HG03457 (cell line): Measurements from ENCODE around the gene CDC42EP5.

ENCODE experiments used
- ATAC-seq: cut with Tn5 transposase; IDR thresholded peaks from one replicate; pipeline ENCODE4 v1.9.1; 2021; ENCODE audit warnings: moderate number of reproducible peaks; ENCODE audit not compliant: unreplicated experiment

Gene CDC42EP5

DNA sequence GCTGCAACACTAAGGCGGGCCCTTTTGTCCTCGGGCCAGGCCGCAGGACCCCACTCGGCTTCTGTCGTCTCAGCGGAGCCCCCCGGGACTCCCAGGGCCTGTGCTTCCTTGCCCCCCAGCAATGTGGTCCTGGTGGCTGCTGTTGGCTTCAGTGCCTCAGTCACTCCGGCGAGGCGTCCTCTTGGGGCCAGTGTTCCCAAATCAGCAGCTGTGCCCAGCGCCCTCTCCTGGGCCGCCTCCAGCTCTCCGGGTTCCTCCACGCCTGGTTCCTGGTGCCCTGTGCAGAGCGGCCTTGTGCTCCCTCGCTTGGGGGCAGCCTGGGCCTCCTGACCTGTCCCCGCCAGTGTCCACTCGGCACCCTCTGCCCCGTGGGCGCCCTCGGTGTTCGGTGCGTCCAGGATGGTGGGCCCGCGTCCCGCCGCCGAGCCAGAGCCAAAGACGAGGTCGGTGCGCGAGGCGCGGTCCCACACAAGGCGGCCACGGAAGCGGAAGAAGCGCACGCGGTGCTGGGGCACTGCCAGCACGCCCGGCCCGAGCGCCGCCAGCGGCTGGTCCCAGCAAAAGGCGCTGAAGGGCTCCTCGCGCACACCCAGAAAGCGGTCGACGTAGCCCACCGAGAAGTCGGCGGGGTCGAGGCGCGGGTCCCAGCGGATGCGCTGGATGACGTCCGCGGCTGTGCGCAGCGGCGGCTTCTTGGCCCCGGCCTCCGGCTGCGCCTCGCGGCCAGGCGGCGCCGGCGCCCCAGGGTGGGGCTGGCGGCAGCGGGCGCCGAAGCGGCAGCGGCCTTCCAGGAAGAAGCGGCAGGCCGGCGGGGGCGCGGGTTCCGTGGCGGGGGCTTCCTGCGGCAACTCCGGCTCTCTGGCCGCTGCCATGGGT lies 10.2 kb downstream of the CDC42EP5 start:
- ATAC-seq, result peak; percentile 5

DNA sequence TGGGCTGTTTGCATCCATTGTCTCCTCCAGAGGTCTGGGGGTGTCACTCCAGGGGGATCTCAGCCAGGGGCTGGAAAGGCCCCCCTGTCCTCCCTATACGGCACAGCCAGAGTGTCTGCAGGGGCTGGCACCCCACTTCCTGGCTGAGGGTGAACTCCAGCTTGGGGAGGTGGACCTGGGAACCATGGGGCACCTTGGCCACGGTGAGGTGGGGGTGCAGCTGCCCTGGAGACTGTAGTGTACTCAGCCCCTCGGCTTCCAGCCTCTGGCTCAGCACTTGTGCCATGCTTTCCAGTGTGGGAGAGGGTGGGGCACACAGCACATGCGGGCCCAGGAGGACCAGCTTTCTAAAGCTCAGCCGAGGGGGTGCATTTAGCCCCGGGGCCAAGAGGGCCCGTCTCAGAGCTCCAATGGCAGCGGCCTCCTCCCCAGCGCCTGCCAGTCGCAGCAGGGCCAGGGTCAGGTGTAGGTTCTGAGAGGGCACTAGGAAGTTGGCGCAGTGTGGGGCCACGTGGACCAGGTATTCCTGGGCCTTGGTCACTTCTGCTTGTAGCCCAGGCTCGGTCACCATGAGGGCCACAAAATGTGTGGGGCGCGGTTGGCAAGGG lies 10.9 kb downstream of the CDC42EP5 start:
- ATAC-seq, result no peak

DNA sequence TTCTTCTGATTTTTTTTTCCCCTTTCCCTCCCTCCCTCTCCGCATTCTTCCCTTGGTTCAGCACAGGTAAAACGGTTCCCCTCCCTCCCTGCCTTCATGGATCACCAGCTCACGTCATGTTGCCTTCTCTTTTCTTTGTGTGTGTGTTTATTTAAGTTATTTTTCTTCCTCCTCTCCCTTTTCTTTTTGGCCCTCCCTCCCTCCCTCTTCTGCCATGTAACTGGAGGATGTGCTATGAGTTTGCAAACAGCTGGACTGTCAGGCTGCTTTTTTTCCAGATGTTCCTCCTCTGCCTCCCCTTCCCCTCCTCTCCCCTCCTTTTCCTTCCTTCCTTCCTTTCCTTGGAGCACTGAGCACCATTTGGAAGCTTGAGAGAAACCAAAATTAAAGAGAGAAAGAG lies 11.5 kb downstream of the CDC42EP5 start:
- no peak for ATAC-seq

DNA sequence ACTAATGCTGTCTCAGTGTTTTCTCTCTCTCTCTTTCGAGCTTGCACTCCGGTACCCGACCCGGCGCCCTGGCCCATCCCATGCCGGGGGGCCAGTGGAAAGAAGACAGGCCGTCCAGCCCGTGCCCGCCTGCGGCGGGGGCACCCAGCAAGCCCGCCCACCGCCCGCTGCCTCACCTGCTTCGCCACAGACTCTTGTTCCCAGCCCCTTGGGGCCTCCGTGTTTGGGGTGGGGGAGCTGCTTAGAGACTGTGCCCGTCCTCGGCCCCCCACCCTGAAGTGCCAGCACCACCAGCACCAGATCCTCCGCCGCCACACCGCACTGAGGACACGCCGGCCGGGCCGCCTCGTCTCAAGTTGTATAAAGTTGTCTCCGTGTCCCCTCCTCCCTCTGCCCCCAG lies 11.9 kb downstream of the CDC42EP5 start:
- ATAC-seq, result no peak

DNA sequence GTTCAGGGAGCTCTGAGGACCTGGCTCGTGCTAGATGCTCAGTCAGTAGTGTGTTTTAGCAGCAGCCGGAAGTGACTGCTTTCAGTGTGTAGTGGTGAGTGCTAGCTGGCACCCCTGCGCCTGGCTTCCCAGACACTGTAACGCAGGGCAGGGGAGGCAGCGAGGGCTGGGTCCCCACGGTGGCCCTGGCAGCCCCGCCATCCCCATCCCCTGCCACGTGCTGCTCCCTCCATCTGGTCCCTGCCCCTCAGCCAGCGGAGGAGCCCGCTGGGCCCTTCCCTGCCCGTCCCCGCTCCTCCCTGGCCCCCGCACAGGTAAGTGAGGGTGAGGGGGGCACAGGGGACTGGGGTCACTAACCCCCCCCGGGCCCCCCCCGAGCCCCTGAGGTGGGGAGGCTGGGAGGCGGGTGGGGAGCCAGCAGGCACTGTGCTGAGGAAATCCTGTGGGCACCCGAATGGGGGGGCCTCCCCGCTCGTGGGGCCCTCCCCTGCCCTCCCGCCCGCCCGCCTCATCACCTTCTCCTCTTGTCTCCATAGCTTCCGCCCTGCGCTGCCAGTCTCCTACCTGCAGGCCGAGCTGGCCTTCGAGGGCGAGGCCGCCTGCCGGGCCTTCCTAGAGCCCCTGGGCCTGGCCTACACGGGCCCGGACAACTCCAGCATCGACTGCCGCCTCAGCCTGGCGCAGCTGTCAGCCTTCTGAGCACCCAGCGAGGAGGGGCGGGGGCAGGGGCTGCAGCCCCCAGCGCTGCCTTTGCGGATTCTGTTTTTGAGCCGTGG lies 12.7 kb downstream of the CDC42EP5 start:
- ATAC-seq, result no peak

DNA sequence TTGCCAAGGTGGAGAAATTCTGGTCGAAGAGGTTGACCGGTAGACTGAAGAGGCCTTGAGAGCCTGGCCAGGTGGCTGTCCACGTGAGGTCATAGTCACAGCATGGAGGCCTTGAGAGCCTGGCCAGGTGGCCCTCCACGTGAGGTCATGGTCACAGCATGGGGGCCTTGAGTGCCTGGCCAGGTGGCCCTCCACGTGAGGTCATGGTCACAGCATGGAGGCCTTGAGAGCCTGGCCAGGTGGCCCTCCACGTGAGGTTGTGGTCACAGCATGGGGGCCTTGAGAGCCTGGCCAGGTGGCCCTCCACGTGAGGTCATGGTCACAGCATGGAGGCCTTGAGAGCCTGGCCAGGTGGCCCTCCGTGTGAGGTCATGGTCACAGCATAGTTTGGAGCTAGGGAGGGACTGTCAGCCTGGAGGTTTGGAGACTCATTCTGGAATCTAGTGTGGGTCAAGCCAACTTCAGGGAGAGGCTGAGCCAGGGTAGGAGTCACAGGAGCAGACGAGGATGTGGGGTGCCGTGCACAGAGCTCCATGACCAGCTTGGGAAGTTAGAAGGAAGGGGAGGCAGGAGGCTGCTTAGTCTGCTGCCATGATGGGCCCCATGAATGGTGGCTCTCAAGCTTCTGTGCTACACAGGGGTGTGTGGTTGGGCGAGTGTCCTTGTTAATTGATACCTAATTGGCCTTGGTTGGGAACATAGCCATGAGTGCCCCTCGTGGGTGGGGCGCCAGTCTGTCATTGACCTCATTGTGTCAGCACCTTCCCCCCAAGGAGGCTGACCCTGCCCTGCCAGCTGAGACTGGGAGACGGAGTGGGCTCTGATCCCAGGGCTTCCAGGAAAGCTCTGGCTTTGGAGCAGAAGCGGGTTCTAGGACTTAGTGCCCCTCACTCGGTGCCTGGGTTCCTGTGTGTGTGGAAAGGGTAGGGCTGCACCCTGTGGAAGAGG lies 13.5 kb downstream of the CDC42EP5 start:
- ATAC-seq, result no peak

DNA sequence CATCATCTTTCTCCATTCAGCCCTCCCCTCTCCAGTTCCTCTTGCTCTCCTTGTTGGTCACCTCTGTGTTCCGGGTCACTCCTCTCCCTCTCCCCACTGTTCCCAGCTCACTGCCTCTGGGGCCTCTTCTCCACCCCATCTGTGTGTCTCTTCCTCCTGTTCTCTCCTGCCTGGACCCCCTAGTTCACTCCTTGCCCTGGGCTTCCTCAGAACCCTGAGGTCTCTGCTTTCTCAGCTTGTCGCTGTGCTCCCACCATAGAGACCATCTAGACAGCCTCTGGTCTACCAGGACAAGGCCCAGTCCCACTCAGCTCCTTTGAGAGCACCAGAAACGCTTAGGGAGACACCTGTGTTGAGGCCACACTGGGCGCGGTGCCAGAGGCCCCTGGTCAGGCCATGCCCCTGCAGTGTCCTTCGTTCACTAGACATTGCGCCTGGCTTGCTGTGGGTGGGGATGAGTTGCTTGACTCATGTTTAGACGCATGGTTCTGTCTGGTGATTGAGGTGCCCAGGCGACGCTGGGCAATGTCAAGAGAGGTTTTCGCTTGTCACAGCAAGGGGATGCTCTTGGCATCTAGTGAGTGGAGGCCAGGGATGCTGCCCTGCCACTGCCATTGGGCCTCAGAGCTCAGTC lies 14.3 kb downstream of the CDC42EP5 start:
- ATAC-seq, result no peak

DNA sequence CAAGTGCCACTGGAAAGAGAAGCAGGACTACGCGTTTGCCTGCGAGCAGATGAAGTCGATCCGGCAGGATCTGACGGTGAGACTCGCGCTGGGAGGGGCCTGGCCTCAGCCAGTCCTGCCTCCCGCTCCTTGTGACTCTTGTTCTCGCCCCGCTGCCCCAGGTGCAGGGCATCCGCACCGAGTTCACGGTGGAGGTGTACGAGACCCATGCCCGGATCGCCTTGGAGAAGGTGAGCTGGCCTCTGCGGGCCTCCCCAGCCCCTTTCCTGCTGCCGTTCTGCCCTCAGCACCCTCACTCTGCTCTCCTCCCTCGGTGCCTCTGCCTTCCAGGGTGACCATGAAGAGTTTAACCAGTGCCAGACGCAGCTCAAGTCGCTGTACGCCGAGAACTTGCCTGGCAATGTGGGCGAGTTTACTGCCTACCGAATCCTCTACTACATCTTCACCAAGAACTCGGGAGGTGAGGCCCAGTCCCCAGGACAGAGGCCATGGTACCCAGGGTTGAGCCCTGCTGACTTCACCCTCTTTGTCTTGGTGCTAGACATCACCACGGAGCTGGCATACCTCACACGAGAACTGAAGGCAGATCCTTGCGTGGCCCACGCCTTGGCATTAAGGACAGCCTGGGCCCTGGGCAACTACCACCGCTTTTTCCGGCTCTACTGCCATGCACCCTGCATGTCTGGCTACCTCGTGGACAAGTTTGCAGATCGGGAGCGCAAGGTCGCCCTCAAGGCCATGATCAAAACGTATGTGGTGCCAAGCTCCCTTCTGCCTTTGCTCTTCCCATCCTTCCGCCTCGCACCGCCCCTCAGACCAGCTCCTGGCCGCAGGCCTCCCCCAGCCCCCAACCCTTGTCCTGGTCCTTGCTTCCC lies 15.1 kb downstream of the CDC42EP5 start:
- ATAC-seq, result no peak

DNA sequence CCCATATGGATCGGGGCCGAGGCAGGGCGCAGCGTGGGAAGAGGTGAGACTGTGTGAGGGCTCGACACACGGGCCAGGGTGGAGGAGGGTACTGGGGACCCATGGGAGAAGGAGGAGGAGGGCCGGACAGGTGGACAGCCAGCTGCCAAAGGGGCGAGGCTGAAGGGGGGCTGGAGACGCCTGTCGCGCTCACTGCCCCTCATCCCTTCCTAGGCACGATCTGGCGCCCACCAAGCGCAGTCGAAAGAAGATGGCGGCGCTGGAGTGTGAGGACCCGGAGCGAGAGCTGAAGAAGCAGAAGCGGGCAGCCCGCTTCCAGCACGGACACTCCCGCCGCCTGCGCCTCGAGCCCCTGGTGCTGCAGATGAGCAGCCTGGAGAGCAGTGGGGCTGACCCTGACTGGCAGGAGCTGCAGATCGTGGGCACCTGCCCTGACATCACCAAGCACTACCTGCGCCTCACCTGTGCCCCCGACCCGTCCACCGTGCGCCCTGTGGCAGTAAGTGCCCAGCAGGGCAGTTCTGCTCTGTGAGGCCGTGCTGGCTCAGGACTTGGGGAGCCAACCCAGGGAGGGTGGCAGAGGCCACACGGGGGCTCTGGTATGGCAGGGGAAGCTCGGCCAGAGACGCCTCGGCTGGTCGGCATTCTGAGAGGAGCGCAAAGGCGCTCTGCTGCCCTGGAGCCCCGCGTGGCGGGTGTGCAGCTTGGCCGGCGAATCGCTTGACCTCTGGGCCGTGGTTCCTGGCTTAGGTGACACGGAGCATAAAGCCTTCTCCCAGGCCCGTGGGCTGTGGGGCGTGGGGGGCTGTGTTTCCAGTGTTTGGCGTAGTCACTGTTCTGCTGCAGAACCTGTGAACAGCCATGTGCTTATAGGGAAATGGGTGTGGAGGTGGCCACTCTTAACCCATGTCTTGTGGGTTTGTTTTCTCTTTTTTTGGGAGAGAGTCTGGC lies 16.4 kb downstream of the CDC42EP5 start:
- no peak for ATAC-seq

DNA sequence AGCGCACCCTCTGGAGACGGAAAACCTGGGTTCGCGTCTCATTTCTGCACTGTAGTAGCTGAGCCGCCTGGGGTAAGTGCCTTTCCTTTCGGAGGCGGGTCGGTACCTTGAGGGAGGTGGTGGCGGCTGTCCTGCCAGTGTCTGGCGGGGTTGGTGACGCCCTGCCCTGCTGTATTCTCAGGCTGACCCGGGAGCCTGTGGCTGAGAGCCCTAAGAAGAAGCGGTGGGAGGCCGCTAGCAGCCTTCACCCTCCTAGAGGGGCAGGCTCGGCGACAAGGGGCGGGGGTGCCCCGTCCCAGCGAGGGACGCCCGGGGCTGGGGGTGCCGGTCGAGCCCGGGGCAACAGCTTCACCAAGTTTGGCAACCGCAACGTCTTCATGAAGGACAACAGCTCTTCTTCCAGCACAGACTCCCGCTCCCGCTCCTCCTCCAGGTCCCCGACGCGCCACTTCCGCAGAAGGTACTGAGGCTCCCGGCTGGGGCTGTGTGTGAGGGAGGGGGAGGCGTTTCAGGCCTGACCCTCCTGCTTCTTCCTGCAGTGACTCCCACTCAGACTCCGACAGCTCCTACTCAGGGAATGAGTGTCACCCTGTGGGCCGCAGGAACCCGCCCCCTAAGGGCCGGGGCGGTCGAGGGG lies 17.2 kb downstream of the CDC42EP5 start:
- no peak for ATAC-seq

DNA sequence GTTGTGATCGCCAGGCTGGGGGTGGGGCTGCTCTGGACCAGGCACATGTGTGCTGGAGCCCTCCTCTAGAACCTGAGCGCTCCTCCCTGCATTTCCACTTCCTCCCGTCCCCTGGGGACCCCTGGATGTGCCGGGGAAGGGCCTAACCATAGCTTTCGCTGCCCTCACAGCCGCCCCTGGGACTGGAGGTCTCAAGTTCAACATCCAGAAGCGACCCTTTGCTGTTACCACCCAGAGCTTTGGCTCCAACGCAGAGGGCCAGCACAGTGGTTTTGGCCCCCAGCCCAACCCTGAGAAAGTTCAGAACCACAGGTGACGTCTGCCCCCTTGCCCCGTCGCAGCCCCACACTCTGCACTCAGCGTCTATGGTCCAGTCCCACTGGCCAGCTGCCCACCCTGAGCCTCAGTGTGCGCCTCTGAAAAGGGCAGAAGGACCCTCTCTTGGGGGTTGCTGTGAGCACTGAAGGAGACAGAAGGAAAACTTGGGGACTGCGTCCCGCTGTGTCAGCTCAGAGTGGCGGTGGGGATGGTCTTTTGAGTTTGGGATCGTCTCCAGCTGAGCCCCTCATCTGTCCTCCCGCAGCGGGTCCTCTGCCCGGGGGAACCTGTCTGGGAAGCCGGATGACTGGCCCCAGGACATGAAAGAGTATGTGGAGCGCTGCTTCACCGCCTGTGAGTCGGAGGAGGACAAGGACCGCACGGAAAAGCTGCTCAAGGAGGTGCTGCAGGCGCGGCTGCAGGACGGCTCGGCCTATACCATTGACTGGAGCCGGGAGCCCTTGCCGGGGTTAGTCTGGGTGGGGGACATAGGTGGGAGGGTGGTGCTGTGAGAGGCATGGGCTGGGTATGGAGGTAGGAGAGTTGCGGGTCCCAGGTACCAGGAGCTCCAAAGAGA lies 18.1 kb downstream of the CDC42EP5 start:
- ATAC-seq, result no peak

DNA sequence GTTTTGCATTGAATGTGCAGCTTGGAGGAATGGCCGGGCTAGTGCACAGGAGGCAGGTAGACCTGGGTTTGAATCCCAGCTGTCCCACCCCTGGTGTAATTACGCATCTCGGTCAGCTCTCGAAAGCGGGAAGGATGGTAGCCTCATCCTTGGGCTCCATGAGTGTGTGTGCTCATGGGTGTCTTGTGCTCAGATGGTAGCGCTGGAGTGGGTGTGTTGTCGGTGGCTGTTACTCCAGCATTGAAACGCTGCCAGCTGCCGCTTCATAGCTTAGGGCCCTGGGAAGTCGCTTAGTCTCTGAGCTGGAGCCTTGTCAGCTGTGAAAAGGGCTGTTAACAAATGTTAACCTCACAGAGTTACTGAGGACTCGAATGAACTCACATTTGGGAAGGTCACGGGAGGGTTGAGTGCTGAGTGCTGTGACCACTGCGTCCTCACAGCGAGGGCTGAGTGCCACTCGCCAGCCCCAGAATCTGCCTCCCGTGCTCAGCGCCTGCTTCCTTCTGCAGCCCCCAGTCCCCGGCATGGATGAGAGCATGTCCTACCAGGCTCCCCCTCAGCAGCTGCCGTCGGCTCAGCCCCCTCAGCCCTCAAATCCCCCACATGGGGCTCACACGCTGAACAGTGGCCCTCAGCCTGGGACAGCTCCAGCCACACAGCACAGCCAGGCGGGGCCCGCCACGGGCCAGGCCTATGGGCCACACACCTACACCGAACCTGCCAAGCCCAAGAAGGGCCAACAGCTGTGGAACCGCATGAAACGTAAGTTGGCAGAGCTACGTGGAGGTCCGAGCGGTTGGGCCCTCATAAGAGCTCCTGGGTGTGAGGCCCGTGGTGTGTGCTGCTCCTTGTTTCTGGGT lies 18.9 kb downstream of the CDC42EP5 start:
- ATAC-seq, result no peak

DNA sequence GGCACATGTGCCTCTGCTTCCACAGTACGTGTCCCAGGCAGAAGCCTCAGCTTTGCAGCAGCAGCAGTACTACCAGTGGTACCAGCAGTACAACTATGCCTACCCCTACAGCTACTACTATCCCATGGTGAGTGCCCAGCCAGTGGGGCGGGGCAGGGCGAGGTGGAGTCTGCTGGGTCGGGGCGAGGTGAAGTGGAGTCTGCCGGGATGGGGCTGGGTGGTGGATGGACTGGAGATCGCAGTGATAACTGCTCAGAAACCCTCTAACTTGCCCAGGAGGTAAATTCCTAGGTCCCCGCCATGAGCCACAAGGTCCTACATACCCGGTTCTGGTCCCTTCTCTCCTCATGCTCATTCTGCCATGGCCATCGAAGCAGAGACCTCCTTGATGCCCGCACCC lies 20.5 kb downstream of the CDC42EP5 start:
- no peak for ATAC-seq

DNA sequence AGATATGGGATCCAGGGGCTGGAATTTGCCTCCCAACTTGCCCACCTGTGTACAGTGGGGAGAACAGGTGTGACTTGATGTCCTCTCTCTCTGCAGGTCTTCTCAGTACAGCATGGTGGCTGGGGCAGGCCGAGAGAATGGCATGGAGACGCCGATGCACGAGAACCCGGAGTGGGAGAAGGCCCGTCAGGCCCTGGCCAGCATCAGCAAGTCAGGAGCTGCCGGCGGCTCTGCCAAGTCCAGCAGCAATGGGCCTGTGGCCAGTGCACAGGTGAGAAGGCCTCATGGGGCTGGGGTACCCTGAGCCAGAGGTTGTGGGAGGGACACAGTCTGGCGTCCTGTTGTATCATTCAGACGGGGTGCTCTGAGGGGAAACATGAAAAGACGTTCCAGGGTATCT lies 21.1 kb downstream of the CDC42EP5 start:
- ATAC-seq, result no peak

DNA sequence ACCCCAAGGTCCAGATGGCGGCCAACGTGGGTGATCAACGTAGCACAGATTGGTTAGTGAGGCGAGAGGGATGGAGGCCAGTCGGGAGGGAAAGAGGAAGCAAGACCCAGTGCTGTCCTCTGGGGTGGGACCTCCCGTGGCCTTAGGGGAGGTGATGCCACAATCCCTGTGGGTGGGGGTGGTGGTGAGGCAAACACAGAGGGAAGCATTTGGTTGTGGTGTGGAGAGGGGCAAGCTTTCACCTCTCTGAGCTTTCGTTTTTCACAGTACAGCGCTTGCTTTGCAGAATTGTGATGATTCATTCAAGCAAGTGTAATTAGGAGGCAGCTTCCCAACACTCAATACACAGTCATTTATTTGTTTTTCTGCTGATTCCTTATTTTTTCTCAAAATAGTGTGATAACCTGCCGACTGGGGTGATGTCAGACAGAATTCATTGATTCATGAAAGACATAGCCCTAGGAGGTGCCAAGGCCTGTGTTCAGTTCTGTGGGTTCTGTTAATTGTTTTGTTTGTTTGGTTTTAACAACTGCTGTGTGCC lies 21.7 kb downstream of the CDC42EP5 start:
- ATAC-seq, result no peak

DNA sequence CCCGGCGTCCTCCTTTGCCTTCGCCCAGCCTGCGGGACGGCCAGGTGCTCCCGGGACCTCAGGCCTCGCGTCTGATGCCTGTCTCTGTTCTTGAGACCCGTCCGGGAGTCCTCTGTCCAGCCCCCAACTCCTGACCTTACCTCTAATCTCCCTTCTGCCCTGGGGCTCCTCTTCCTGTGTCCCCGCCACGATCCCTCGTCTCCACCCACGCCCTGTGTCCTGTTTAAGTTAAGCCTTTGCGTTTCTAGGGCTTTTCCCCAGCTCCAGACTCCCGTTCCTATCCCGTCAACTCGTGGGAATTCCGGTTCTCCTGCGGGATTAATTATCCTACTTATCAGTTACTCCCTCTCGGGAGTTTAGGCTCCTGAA lies 23.4 kb downstream of the CDC42EP5 start:
- no peak for ATAC-seq
